Progenitor cell of endocrine pancreas (in vitro differentiated cells): ENCODE results near the gene KLK8. TPM values are rescaled to one million over a fixed set of nuclear protein-coding genes. Genes with fewer than 3 reads are reported as not detected.
"Not testable (repeated sequence)": the region's sequence is repeated elsewhere in the genome, so short reads cannot be mapped to it uniquely, and the experiment has no call there.

Experiments used
- DNase-seq: peaks from one replicate; pipeline ENCODE4 v3.0.0; 2021; ENCODE audit warnings: low spot score; ENCODE audit not compliant: unreplicated experiment
- H3K27ac Mint-ChIP-seq: 2 replicates; pipeline ENCODE4 v1.8.0; 2021; ENCODE audit warnings: mild to moderate bottlenecking, moderate library complexity, mixed read lengths
- H3K27me3 Mint-ChIP-seq: 2 replicates; pipeline ENCODE4 v1.8.0; 2021; ENCODE audit warnings: mixed read lengths
- H3K36me3 Mint-ChIP-seq: 2 replicates; pipeline ENCODE4 v1.8.0; 2022; ENCODE audit warnings: mixed read lengths; ENCODE audit not compliant: insufficient read depth
- H3K4me1 Mint-ChIP-seq: 2 replicates; pipeline ENCODE4 v1.8.0; 2021; ENCODE audit warnings: low read depth, mixed read lengths
- H3K4me3 Mint-ChIP-seq: 2 replicates; pipeline ENCODE4 v1.8.0; 2021; ENCODE audit warnings: low read depth, mild to moderate bottlenecking, moderate library complexity, mixed read lengths
- H3K9me3 Mint-ChIP-seq: 2 replicates; pipeline ENCODE4 v1.8.0; 2021; ENCODE audit warnings: low read depth, mixed read lengths
- CTCF ChIP-seq: fragments of 200-600 bp; sonication (generic); IDR thresholded peaks from one replicate; pipeline ENCODE4 v1.5.0; 2021; ENCODE audit warnings: antibody characterized with exemption, mild to moderate bottlenecking; ENCODE audit not compliant: unreplicated experiment
- total RNA-seq: library from RNA; stranded (reverse); gene quantifications from 2 replicates; pipeline ENCODE4 v1.2.1, GENCODE V29; 2021

Gene KLK8
- total RNA-seq, 1 donor from 2014 or later = not detected

- no peak for DNase-seq
- H3K27me3 Mint-ChIP-seq = peaks cover 54% of the 10 kb centered on the region
- H3K9me3 Mint-ChIP-seq = no peaks in the 10 kb centered on the region
- TF ChIP-seq CTCF = no peak
- H3K4me1 Mint-ChIP-seq = peaks cover 11% of the 10 kb centered on the region
- H3K36me3 Mint-ChIP-seq = no peaks in the 10 kb centered on the region
- no peak overlapping the region for H3K27ac Mint-ChIP-seq
- no peak overlapping the region for H3K4me3 Mint-ChIP-seq
Measured at GRCh38 chr19:51000426-51000825, 978 bp downstream of the KLK8 start.

- Mint-ChIP-seq H3K27ac (peak overlapping the region; percentile 10), H3K4me1 (peaks cover 11% of the 10 kb centered on the region), H3K9me3 (no peaks in the 10 kb centered on the region), H3K36me3 (no peaks in the 10 kb centered on the region), H3K4me3 (no peak overlapping the region), H3K27me3 (peaks cover 40% of the 10 kb centered on the region)
- no peak for TF ChIP-seq CTCF
- DNase-seq = no peak
Measured at GRCh38 chr19:50998686-50999085, 2.7 kb downstream of the KLK8 start.

GRCh38 chr19:50998061-50998460 is 3.3 kb downstream of the KLK8 start:
- DNase-seq = no peak
- Mint-ChIP-seq H3K4me1 (peaks cover 11% of the 10 kb centered on the region), H3K36me3 (no peaks in the 10 kb centered on the region), H3K9me3 (no peaks in the 10 kb centered on the region), H3K27me3 (peaks cover 36% of the 10 kb centered on the region), H3K27ac (peak overlapping the region; percentile 2), H3K4me3 (no peak overlapping the region)
- TF ChIP-seq CTCF = no peak

GRCh38 chr19:50994129-50994528 is 7.3 kb downstream of the KLK8 start:
- Mint-ChIP-seq H3K36me3 (no peaks in the 10 kb centered on the region), H3K4me3 (no peak overlapping the region), H3K27ac (no peak overlapping the region), H3K9me3 (no peaks in the 10 kb centered on the region), H3K27me3 (peaks cover 27% of the 10 kb centered on the region), H3K4me1 (peaks cover 8% of the 10 kb centered on the region)
- no peak for TF ChIP-seq CTCF
- no peak for DNase-seq

- H3K4me3 Mint-ChIP-seq = no peak overlapping the region
- no peaks in the 10 kb centered on the region for H3K9me3 Mint-ChIP-seq
- DNase-seq = no peak
- H3K4me1 Mint-ChIP-seq = no peaks in the 10 kb centered on the region
- H3K27me3 Mint-ChIP-seq = peaks cover 34% of the 10 kb centered on the region
- no peaks in the 10 kb centered on the region for H3K36me3 Mint-ChIP-seq
- no peak for TF ChIP-seq CTCF
- H3K27ac Mint-ChIP-seq = no peak overlapping the region
Measured at GRCh38 chr19:50992666-50993035, 8.8 kb downstream of the KLK8 start.

- not testable (repeated sequence) for H3K36me3 Mint-ChIP-seq, H3K4me1 Mint-ChIP-seq, H3K9me3 Mint-ChIP-seq, DNase-seq, H3K27ac Mint-ChIP-seq, H3K4me3 Mint-ChIP-seq
- H3K27me3 Mint-ChIP-seq = peaks cover 57% of the 10 kb centered on the region
Measured at GRCh38 chr19:50984416-50984815, 17.0 kb downstream of the KLK8 start.
